Measurements from ENCODE around the gene STUB1.
A peak's percentile ranks its signal among the peaks of the same experiment; 100 is the strongest.

Gene STUB1

GRCh38 chr16:694863-695354 is 14.7 kb downstream of the STUB1 start:
- DNase-seq (ENCODE audit: low spot score) = no peak

- no peak for DNase-seq (ENCODE audit: low spot score)
These were observed 15.3 kb downstream of the STUB1 start for GRCh38 chr16:695355-696089.

DNA sequence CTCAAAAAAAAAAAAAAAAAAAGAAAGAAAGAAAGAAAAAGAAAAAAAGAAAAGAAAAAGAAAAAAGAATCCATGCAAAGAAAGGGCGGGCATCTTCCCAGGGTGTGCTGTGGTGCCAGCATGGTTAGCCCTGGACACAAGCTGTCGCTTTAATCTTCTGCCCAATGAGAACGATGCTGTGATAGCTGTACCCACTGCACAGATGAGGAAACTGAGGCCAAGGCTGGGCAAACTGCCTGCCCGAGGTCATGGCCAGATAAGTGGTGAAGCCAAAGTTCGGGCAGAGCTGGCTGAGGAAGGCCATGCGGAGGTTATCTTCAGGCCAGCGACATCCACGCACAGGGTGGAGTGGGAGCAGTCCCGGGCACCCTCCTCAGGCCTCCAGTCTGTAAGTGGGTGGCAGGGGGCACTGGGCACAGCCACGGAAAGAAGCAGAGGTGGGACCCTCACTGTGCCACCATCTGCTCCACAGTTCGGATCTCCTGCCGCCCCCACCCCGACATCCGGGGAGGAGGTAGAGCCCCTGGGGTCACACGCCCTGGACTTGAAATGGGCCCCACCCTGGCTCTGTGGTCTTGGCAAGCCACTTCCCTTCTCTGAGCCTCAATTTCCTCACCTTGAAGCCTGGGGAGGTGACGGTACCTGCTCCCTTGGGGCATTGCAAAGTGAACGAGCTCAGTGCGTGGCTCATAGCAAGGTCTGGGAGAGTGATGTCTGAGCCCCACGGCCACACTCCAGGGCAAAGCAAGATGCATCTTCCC is 18.9 kb downstream of the STUB1 start:
- DNase-seq (ENCODE audit: low spot score) = no peak

GRCh38 chr16:700684-701584 is 20.7 kb downstream of the STUB1 start:
- no peak for DNase-seq (ENCODE audit: low spot score)

- no peak for DNase-seq (ENCODE audit: low spot score)
These were observed 22.1 kb downstream of the STUB1 start for GRCh38 chr16:702341-702740.

DNA sequence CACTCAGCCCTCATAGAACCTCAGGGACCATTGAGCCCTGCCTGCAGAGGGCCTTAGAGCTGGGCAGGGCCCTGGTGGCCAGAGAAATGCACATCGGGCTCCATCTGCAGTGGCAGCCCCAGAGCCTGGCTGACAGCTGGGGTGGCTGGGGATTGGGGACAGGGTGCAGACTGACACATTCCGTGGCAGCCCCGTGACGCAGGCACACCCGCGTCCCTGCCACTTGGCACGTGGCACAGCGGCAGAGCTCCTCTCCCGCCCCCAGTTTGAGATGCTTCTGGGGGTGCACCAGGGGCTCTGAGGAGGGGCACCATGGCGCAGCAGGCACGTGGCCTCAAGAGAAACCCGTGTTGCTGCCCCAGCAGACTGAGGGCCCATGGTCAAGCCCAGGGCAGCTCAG is 23.2 kb downstream of the STUB1 start:
- no peak for DNase-seq (ENCODE audit: low spot score)

DNA sequence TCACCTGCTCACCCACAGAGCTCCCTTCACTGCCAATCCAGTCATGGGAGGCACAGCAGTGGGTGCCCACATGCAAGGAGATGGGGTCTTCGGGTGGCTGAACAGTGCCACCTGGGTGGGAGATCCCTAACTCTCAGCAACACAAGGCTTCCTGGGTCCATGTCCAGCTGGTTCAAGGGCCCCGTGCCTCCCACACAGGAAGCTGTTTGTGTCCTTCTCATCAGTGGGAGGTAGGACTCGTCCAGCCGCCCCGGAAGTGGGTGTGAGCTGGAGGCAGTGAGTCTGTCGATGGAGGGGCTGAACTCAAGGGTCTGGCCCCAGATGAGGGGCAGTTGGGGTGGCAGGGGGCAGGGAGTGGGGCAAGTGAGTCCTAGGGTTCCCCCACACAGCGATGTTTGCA is 23.8 kb downstream of the STUB1 start:
- DNase-seq (ENCODE audit: low spot score) = no peak

DNA sequence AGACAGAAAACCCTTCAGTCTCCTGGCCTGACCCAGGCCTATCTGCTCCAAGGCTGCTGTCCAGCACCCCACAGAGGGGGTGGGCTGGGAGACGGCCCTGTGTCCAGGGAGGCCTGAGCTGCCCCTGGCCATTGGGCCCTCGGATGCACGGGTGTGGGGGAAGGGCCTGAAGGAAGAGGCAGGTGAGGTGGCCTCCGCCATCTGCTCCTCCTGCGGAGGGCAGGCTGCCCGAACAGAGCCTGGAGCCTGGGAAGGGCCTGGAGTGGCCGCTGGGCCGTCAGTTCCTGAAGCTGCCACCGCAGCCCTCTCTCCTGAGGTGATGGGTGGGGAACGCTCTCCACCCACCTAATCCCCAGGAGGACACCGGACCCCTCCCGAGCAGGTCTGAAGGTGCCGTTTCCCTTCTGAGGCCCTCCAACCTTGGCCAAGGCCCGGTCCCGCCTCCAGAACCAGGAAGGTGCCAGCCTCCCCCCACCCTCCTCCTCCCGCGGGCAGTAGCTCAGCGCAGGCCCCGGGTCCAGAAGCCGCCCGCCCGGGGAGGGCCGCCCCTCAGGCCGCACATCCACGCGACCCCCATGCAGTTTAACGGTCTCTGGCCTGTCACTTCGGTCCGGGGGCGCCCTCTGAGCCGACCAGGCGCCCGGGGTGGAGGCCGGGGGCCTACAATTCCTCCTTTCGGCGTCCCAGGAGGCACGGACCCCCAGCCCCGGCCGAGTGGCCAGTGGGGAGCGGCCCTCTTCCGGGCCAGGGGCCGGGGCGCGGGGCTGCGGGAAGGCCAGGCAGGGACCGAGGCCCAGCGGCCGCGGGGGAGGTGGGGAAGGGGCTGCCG is 24.6 kb downstream of the STUB1 start:
- DNase-seq (ENCODE audit: low spot score) = no peak

- DNase-seq (ENCODE audit: low spot score) = no peak
These were observed 25.4 kb downstream of the STUB1 start, which contains the start of gene FBXL16 for GRCh38 chr16:705431-706188. Gene FBXL16 (minus strand): TSS chr16:705801. CDS start chr16:697405, 8,396 bp downstream.

GRCh38 chr16:706189-707061 is 26.2 kb downstream of the STUB1 start:
- no peak for DNase-seq (ENCODE audit: low spot score)

DNA sequence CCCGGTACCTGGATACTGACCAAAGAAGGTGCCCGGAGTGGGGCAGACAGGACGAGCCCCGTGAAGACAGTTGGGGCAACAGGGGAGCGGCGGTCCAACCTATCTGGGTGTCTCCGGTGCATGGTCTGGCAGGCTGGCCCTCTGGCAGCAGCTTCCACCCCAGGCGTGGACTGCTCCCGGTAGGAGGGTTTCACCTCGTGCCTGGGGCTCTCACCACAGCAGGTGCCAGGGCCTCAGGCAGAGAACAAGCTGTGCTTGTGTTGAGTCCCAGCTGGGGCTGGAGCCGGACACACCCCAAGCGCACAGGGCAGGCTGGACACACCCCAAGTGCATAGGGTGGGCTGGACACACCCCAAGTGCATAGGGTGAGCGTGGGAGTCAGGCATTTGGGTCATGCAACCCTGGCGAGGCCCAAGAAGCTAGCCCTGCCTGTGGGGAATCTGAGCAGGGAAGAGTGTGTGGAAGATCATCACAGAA is 26.9 kb downstream of the STUB1 start:
- no peak for DNase-seq (ENCODE audit: low spot score)

- DNase-seq (ENCODE audit: low spot score) = no peak
These were observed 27.8 kb downstream of the STUB1 start for GRCh38 chr16:708019-708418.

DNA sequence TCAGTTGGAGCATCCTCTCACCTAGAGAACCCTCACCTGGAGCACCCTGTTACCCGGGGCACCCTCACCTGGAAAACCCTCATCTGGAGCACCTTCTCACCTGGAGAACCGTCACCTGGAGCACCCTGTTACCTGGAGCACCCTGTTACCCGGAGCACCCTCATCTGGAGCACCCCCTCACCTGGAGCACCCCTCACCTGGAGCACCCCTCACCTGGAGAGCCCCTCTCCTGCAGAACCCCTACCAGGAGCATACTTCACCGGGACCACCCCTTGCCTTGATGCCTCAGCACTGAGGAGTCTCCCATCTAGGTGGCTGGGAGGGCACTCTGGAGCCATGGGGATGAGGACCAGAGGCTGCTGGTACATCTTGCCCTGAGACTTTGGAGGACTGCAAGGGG is 28.7 kb downstream of the STUB1 start:
- DNase-seq (ENCODE audit: low spot score) = no peak

DNA sequence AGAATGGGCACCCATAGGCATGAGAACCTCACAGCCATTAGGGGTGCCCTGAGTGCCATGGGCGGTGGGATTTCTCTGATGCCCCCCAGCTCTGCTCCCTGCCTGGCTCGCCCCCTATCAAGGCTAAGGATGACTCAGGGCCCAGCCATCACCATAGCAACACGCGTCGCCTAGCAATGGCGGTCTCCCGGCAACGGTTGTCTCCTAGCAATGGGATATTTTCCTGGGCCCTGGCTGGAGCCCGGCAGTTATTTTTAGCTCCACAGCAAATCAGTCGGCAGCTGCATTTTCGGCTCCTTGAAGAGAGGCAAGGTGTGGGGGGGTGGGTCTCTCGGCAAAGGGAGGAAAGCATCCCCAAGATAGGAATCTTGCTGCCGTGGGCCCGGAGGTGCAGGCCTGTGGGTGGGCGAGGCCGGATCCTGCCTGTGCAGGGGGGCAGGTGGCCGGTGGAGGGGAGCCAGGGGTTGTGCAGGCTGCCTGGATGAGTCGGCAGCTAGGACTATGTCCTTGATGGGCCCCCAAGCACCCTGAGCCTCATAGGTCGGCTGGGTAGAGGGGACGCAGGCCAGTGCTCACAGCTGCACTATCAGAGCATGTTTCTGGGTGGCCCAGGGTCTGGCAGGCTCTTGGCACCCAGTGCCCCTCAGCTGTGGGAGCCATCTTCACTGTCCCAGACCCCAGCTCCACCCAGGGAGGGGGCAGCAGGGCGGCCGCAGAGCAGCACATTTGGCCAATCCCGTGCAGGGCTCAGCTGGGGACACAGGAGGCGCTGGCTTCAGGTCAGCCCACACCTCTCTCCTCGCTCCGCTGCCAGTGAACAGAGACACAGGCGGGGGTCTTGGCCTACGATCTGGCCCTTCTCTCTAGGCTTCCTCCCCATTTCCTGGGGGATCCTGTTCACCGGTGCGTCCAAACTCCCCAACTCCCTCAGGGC is 29.6 kb downstream of the STUB1 start:
- peak; percentile 73 for DNase-seq (ENCODE audit: low spot score)

DNA sequence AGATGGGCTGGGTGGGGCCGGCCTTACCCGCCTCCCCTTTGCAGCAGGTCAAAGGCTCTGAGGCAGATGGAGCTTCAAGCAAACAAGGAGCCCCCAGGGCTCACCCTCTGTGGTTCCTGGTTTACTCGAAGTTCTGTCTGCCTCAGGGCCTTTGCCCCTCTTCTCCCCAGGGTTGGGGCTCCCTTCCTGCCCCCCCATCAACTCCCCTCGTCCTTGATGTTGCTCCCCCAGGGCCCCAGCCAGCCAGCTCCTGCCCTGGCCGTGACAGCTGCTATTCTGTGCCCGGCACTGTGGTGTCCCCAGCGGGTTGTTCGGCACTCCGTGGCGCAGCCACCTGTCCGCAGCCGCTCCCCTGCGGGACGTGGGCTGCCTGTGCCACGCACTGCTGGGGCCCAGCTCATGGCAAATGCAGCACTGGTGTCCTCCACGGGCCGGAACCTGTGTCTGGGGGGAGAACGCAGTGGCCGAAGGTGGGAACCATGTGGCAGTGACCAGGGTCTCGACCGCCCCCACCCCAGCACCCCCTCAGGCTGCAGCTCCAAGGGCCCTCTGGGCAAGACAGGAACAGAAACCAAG is 30.4 kb downstream of the STUB1 start:
- no peak for DNase-seq (ENCODE audit: low spot score)

- DNase-seq (ENCODE audit: low spot score) = no peak
These were observed 30.9 kb downstream of the STUB1 start for GRCh38 chr16:711084-711483.

DNA sequence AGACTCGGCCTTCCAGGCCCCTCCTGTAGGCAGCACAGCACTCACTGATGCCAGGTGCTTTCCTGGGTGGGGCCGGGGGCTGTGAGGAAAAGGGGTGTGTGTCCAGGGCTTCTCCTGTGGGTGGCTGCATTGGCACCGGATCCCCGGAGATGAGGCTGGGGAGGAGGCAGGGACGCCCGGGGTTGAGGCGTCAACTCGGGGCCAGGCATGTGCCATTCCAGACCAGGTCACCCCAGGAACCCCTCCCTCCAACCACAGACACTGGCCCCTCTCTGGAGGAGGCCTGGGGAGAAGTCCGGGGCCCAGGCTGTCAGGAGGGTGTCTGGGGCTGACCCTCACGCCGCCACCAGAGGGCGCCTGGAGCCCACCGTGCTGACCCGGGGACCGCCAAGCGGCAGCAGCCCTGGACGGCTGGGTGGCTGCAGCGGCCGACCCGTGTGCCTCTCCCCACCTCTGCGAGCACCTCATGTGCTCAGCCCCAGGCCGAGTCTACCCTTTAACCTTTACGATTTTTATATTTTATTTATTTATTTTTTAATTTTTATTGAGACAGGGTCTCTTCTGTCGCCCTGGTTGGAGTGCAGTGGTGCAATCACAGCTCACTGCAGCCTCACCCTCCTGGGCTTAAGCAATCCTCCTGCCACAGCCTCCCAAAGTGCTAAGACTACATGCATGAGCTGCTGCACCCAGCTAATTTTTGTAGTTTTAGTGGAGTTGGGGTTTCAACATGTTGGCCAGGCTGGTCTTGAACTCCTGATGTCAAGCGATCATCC is 31.5 kb downstream of the STUB1 start:
- DNase-seq (ENCODE audit: low spot score) = peak; percentile 58
